22Rv1 (cell line): Measurements from ENCODE around the gene MARK1.

Experiments used
- H3K27ac ChIP-seq: fragments of 450-650 bp; 2 replicates; pipeline ENCODE4 v1.5.1; 2017
- ZFX ChIP-seq: fragments of 450-650 bp; IDR thresholded peaks from 2 replicates; pipeline ENCODE4 v1.6.1; 2017; ENCODE audit warnings: antibody characterized with exemption, borderline replicate concordance
- TF ChIP-seq, protein P1 (sequence below): fragments of 450-650 bp; IDR thresholded peaks from 2 replicates; pipeline ENCODE4 v1.5.1; 2017; ENCODE audit warnings: mild to moderate bottlenecking

The MARK1 gene

DNA sequence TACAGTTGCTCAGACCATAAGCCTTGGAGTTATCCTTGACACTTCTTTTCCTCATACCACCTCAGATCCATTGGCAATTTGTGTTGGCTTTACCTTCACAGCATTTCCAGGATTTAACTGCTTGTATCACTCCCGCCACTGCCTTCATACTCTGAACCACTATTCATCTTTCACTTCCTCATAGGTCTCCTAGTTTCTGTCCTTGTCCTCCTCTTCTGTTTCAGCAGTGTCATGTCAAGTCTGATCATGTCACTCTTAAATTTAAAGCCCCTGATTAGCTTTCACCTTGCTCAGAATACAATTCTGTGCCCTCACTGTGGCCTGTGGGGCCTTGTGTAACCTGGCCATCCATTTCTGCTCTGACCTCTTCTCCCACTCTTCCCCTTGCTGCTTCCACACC lies 127.6 kb downstream of the MARK1 start:
- TF ChIP-seq, protein P1, sequence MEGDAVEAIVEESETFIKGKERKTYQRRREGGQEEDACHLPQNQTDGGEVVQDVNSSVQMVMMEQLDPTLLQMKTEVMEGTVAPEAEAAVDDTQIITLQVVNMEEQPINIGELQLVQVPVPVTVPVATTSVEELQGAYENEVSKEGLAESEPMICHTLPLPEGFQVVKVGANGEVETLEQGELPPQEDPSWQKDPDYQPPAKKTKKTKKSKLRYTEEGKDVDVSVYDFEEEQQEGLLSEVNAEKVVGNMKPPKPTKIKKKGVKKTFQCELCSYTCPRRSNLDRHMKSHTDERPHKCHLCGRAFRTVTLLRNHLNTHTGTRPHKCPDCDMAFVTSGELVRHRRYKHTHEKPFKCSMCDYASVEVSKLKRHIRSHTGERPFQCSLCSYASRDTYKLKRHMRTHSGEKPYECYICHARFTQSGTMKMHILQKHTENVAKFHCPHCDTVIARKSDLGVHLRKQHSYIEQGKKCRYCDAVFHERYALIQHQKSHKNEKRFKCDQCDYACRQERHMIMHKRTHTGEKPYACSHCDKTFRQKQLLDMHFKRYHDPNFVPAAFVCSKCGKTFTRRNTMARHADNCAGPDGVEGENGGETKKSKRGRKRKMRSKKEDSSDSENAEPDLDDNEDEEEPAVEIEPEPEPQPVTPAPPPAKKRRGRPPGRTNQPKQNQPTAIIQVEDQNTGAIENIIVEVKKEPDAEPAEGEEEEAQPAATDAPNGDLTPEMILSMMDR, result no peak
- no peak overlapping the region for H3K27ac ChIP-seq

DNA sequence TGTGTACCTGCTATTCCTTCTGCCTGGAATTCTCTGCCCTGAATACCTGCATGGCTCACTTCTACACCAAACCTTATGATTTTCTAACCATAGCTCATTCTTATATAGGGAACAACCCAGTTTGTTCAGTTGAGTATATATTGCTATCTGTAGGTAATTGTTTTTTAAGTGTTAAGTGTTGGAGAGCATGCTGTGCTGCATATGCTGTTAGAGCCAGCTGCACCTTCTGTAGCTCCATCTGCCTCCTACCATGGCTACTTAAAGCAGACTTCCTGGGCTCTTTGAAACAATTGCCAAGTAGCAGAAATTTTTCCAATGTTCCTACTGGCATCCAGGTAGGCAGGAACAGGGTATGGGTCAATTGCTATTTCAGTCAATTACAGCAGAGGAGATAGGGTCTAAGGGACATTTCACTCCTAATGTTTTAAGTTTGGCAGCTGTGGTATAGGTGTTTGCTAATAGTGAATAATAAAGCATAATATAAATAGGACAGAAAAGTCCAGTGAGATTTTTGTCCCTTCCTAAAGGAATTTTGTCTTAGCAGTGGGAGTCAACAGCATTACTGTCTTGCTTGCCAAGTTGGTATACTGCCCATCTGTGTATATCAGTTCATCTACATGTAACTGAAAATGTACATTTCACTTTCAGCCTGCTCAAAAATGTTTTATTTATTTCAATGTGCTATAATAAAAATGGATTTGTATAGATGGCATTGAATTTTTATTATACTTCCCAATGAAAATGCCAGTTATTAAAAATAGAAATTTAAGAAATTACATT lies 128.2 kb downstream of the MARK1 start:
- H3K27ac ChIP-seq, result no peak overlapping the region
- TF ChIP-seq, protein P1, result no peak
- no peak for TF ChIP-seq ZFX

- TF ChIP-seq, protein P1, result no peak
- TF ChIP-seq ZFX, result no peak
- no peak overlapping the region for H3K27ac ChIP-seq
Observed at GRCh38 chr1:220666349-220666748, 138.4 kb downstream of the MARK1 start.

GRCh38 chr1:220669005-220669404 lies 141.1 kb downstream of the MARK1 start:
- H3K27ac ChIP-seq, result no peak overlapping the region
- TF ChIP-seq ZFX, result no peak
- TF ChIP-seq, protein P1, result no peak

GRCh38 chr1:220670365-220670764 lies 142.4 kb downstream of the MARK1 start:
- no peak overlapping the region for H3K27ac ChIP-seq
- TF ChIP-seq ZFX, result no peak
- TF ChIP-seq, protein P1, result no peak

- TF ChIP-seq ZFX, result no peak
- TF ChIP-seq, protein P1, result no peak
- H3K27ac ChIP-seq, result no peak overlapping the region
Observed at GRCh38 chr1:220673921-220674320, 146.0 kb downstream of the MARK1 start.

DNA sequence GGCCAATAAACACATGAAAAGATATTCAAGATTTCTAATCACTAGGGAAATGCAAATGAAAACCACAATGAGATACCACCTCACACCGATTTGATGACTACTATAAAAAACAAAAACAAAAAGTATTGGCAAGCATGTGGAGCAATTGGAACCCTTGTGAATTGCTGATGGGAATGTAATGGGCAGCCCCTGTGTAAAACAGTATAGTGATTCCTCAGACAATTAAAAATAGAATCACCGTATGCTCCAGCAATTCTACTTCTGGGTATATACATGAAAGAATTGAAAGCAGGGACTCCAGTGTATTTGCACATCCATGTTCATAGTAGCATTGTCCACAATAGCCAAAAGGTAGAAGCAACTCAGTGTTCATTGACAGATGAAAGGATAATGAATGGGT lies 149.3 kb downstream of the MARK1 start:
- no peak overlapping the region for H3K27ac ChIP-seq
- TF ChIP-seq ZFX, result no peak
- TF ChIP-seq, protein P1, result no peak
